Endothelial cell of umbilical vein (primary cell): Measurements from ENCODE around the gene RNFT2. TPM values are rescaled to one million over a fixed set of nuclear protein-coding genes. Genes with fewer than 3 reads are reported as not detected.

Experiments
- BruUV-seq: library from RNA; stranded (reverse); fragments of 400-500 nt; replicated peaks from 2 replicates; lab custom pipeline; 2021; lab: Mats Ljungman, UMichigan
- CTCF ChIA-PET: fragments of 300-600, 350-600 bp; sonication (Branson Sonifier 250); formaldehyde crosslinking; loops from one replicate; lab custom pipeline; 2021; ENCODE audit warnings: antibody characterized with exemption, inconsistent platforms; lab: Charles Lee
- POLR2A ChIA-PET: fragments of 300-600, 350-600 bp; sonication (Branson Sonifier 250); formaldehyde crosslinking; loops from one replicate; lab custom pipeline; 2021; ENCODE audit warnings: antibody characterized with exemption, inconsistent platforms; lab: Charles Lee
- DNase-seq: peaks from one replicate; pipeline ENCODE4 v3.0.0-alpha.2; 2011; ENCODE audit warnings: low read depth, low spot score
- FAIRE-seq: peaks from 2 replicates; lab custom pipeline; 2011; peaks lifted over from hg19 to GRCh38; lab: Jason Lieb, UNC
- H2AFZ ChIP-seq: 2 replicates; pipeline ENCODE4 v1.6.0; 2012; ENCODE audit warnings: low read depth, low read length, control low read depth, inconsistent platforms
- H3K27ac ChIP-seq: 2 replicates; pipeline ENCODE4 v1.5.1; 2011; ENCODE audit warnings: low read depth, mild to moderate bottlenecking, control low read depth, low read length, moderate library complexity; ENCODE audit not compliant: insufficient read depth
- H3K27me3 ChIP-seq, 2 experiments: 2 replicates each; pipeline versions ENCODE4 v1.6.0 to v1.6.1; 2011; ENCODE audit warnings: low read length in 2 of 2, mixed read lengths in 1 of 2; ENCODE audit not compliant: control insufficient read depth in 2 of 2, insufficient read depth in 2 of 2
- H3K36me3 ChIP-seq, 2 experiments: 2 replicates in 1 of 2; 3 replicates in 1 of 2; pipeline ENCODE4 v1.5.1; 2011; ENCODE audit warnings: low read length in 2 of 2, mild to moderate bottlenecking in 1 of 2, moderate library complexity in 1 of 2; ENCODE audit not compliant: control insufficient read depth in 2 of 2, insufficient read depth in 2 of 2; ENCODE audit errors: extremely low read depth in 1 of 2
- H3K4me1 ChIP-seq: 3 replicates; pipeline ENCODE4 v1.5.1; 2011; ENCODE audit warnings: mild to moderate bottlenecking, low read length; ENCODE audit not compliant: control insufficient read depth, insufficient read depth; ENCODE audit errors: extremely low read depth
- H3K4me2 ChIP-seq: 2 replicates; pipeline ENCODE4 v1.6.1; 2011; ENCODE audit warnings: low read length, control low read depth, mixed read lengths; ENCODE audit not compliant: insufficient read depth
- H3K4me3 ChIP-seq, 3 experiments: fragments of 200-600 bp in 1 of 3; sonication (generic), shearing (Covaris generic) in 1 of 3; replicated peaks in 1 of 3; 2 replicates each; pipeline ENCODE4 v1.5.1; 2011 to 2016; ENCODE audit warnings: control low read depth in 3 of 3, low read length in 3 of 3, mild to moderate bottlenecking in 2 of 3, inconsistent platforms in 1 of 3, low read depth in 1 of 3, moderate library complexity in 1 of 3; ENCODE audit not compliant: insufficient read depth in 1 of 3
- H3K79me2 ChIP-seq: 2 replicates; pipeline ENCODE4 v1.6.0; 2012; ENCODE audit warnings: low read length, inconsistent platforms; ENCODE audit not compliant: control insufficient read depth, insufficient read depth
- H3K9ac ChIP-seq: replicated peaks from 2 replicates; pipeline ENCODE3; 2011; ENCODE audit warnings: low read length, control low read depth; ENCODE audit not compliant: insufficient read depth; ENCODE audit errors: extremely low read depth
- H3K9me1 ChIP-seq: replicated peaks from 3 replicates; pipeline ENCODE4 v1.6.0; 2011; ENCODE audit warnings: mild to moderate bottlenecking, low read length; ENCODE audit not compliant: control insufficient read depth, insufficient read depth; ENCODE audit errors: extremely low read depth
- H3K9me3 ChIP-seq: replicated peaks from 2 replicates; pipeline ENCODE4 v1.5.1; 2012; ENCODE audit warnings: low read length, inconsistent platforms; ENCODE audit not compliant: control insufficient read depth, insufficient read depth
- H4K20me1 ChIP-seq: replicated peaks from 2 replicates; pipeline ENCODE3; 2011; ENCODE audit warnings: mild to moderate bottlenecking, low read length; ENCODE audit not compliant: control insufficient read depth, insufficient read depth; ENCODE audit errors: extremely low read depth
- EZH2 ChIP-seq: IDR thresholded peaks from 2 replicates; pipeline ENCODE4 v1.6.1; 2012; ENCODE audit warnings: borderline replicate concordance, low read depth, mild to moderate bottlenecking, moderate library complexity, low read length, inconsistent platforms; ENCODE audit not compliant: severe bottlenecking
- FOS ChIP-seq: IDR thresholded peaks from 2 replicates; pipeline ENCODE4 v1.6.1; 2011; ENCODE audit warnings: mild to moderate bottlenecking, low read length, moderate library complexity, borderline replicate concordance; ENCODE audit not compliant: insufficient read depth
- GATA2 ChIP-seq: IDR thresholded peaks from 2 replicates; pipeline ENCODE4 v1.7.0; 2011; ENCODE audit warnings: low read depth, mild to moderate bottlenecking, moderate library complexity, mixed read lengths, low read length; ENCODE audit not compliant: insufficient read length, insufficient read depth
- JUN ChIP-seq: IDR thresholded peaks from 2 replicates; pipeline ENCODE4 v1.6.1; 2011; ENCODE audit warnings: borderline replicate concordance, low read depth; ENCODE audit not compliant: insufficient read length, insufficient read depth
- MAX ChIP-seq: IDR thresholded peaks from 2 replicates; pipeline ENCODE4 v1.6.1; 2011; ENCODE audit not compliant: insufficient read depth, insufficient read length
- MYC ChIP-seq: IDR thresholded peaks from one replicate; pipeline ENCODE4 v1.6.1; 2011; ENCODE audit warnings: mild to moderate bottlenecking, low read depth, low read length
- POLR2A ChIP-seq: IDR thresholded peaks from 2 replicates; pipeline ENCODE4 v1.6.1; 2012; ENCODE audit warnings: low read depth, mild to moderate bottlenecking, control low read depth, low read length
- POLR2AphosphoS5 ChIP-seq: IDR thresholded peaks from 2 replicates; pipeline ENCODE4 v1.6.1; 2012; ENCODE audit warnings: low read depth, mild to moderate bottlenecking, control low read depth, low read length, moderate library complexity; ENCODE audit not compliant: insufficient read depth
- dilution Hi-C: fragments of 300-500 bp; cut with MboI; formaldehyde crosslinking; loops from one replicate; pipeline ENCODE4 v1.15.0; 2019; ENCODE audit warnings: low sequenced_read_pairs; ENCODE audit not compliant: extremely low pct_ligation_motif_present
- intact Hi-C: fragments of 100-400 bp; cut with micrococcal nuclease; formaldehyde crosslinking; loops from one replicate; pipeline ENCODE4 v1.10.0; 2022
- polyA plus RNA-seq, 4 experiments: library from polyadenylated mRNA; depleted of rRNA in 3 of 4; stranded (reverse) in 3 of 4; unstranded in 1 of 4; fragments of >200 nt; gene quantifications; 2 replicates each; pipeline versions ENCODE4 v1.2.1 to v1.2.3, GENCODE V29; 2011 to 2012; ENCODE audit warnings: missing spikeins in 1 of 4
- total RNA-seq: library from RNA; stranded (reverse); gene quantifications from 2 replicates; pipeline ENCODE4 v1.2.3, GENCODE V29; 2021
- TF ChIP-seq, protein P1 (sequence below), 2 donors: IDR thresholded peaks; 1 replicate in 1 of 2; 2 replicates in 1 of 2; pipeline ENCODE4 v1.5.1; 2011; ENCODE audit warnings: low read length in 2 of 2, mild to moderate bottlenecking in 2 of 2, moderate library complexity in 2 of 2, control low read depth in 1 of 2, inconsistent platforms in 1 of 2, low read depth in 1 of 2; ENCODE audit not compliant: insufficient read depth in 1 of 2; ENCODE audit errors: extremely low read depth in 1 of 2

RNFT2 gene
- total and polyA plus RNA-seq, 2 donors (not counting 3 experiments of a cell fraction or from before 2014, with no cell fraction given), result 1.4 to 6.6 TPM

DNA sequence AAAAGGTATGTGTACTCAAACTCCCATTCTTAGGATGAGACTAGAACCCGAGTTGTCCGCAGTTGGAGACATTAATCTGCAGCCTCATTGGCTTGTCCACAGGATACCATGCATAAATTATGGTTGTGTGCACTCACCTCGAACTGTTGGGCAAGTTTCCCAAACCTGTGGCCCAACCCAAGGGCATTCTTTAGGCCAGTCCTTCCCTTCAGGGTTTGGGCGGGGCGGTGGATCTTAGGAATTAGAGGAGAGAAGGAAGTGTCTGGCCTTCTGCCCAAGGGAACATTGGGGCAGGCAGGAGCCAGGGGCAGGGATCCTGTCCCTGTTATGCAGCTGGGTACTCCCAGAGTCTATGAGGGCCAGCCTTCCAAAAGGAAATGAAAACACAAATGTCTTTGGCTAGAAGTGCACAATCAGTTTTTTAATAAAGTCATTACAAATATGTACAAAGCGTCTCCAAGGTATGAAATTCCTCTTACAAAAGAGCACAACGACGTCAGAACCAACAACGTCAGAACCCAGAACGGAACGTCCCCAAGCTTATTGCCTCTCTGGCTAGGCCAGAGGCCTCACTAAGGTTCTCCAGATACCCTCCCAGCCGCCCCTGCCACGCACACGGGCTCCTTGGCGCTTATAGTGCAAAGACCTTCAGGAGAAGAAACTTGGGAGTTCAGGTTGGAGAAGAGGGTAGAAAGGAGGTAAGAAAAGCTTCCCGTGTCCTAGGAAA lies 117.8 kb downstream of the RNFT2 start:
- FAIRE-seq, result no peak
- H3K9ac ChIP-seq, result no peak overlapping the region
- BruUV-seq, result no TSS peak
- no peaks in the 10 kb centered on the region for H3K36me3 ChIP-seq
- no peaks in the 10 kb centered on the region for H3K79me2 ChIP-seq
- H2AFZ ChIP-seq, result no peak overlapping the region
- H4K20me1 ChIP-seq, result no peaks in the 10 kb centered on the region
- intact Hi-C loops (no loop called here), dilution Hi-C loops (no loop called here)
- H3K9me1 ChIP-seq, result no peaks in the 10 kb centered on the region
- POLR2A ChIA-PET, result no interaction called here
- no peak overlapping the region for H3K27ac ChIP-seq
- no peak overlapping the region for H3K4me2 ChIP-seq
- no peaks in the 10 kb centered on the region for H3K4me1 ChIP-seq
- H3K9me3 ChIP-seq, result no peaks in the 10 kb centered on the region
- CTCF ChIA-PET, result interaction anchor here (0.9 kb wide), 2 partner anchors 7 to 10 kb away, joined by 3 read pairs; no protein-coding TSS in a partner anchor
- no peak for DNase-seq
- no peak overlapping the region for H3K4me3 ChIP-seq
- H3K27me3 ChIP-seq, result peaks cover 0 to 3% of the 10 kb centered on the region in 2 experiments
- TF ChIP-seq MYC (no peak), EZH2 (no peak), GATA2 (no peak), POLR2A (no peak), FOS (no peak), POLR2AphosphoS5 (no peak), MAX (no peak), JUN (no peak)
- TF ChIP-seq, protein P1, sequence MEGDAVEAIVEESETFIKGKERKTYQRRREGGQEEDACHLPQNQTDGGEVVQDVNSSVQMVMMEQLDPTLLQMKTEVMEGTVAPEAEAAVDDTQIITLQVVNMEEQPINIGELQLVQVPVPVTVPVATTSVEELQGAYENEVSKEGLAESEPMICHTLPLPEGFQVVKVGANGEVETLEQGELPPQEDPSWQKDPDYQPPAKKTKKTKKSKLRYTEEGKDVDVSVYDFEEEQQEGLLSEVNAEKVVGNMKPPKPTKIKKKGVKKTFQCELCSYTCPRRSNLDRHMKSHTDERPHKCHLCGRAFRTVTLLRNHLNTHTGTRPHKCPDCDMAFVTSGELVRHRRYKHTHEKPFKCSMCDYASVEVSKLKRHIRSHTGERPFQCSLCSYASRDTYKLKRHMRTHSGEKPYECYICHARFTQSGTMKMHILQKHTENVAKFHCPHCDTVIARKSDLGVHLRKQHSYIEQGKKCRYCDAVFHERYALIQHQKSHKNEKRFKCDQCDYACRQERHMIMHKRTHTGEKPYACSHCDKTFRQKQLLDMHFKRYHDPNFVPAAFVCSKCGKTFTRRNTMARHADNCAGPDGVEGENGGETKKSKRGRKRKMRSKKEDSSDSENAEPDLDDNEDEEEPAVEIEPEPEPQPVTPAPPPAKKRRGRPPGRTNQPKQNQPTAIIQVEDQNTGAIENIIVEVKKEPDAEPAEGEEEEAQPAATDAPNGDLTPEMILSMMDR (IDR thresholded peaks at IDR 0.05; ENCODE audit: extremely low read depth in 1 of 2, insufficient read depth in 1 of 2, low read depth in 1 of 2, low read length in 2 of 2), result no peak
